ENCODE data around the gene RBMS3.

GRCh38 chr3:29283231-29284119, 2.6 kb downstream of the RBMS3 start:
- no peak for TF ChIP-seq POLR2A (IDR thresholded peaks at IDR 0.05; ENCODE audit: insufficient read depth in 1 of 2, low read depth in 2 of 2, low read length in 2 of 2)
- no peak for TF ChIP-seq CTCF (CRISPR knock-in tag; IDR thresholded peaks at IDR 0.05)
